HepG2 (cell line): ENCODE measurements around the gene EFCAB8. TPM values are rescaled to one million over a fixed set of nuclear protein-coding genes. Genes with fewer than 3 reads are reported as not detected.
A peak's percentile ranks its signal among the peaks of the same experiment; 100 is the strongest.

Source experiments
- DNMT1 ChIP-seq: sonication (generic); formaldehyde crosslinking; IDR thresholded peaks from 2 replicates; pipeline ENCODE4 v1.5.1; 2020; ENCODE audit warnings: mild to moderate bottlenecking, missing genetic modification reagents
- GPBP1L1 ChIP-seq: sonication (generic); formaldehyde crosslinking; IDR thresholded peaks from 2 replicates; pipeline ENCODE4 v1.5.0; 2020; ENCODE audit warnings: mild to moderate bottlenecking, missing genetic modification reagents
- HHEX ChIP-seq: IDR thresholded peaks from 2 replicates; pipeline ENCODE4 v1.6.1; 2016; ENCODE audit warnings: control low read depth
- HOXA9 ChIP-seq: sonication (generic); formaldehyde crosslinking; IDR thresholded peaks from 2 replicates; pipeline ENCODE4 v1.8.1; 2022; ENCODE audit warnings: missing genetic modification reagents, mild to moderate bottlenecking, moderate library complexity, borderline replicate concordance
- IRF9 ChIP-seq: sonication (generic); formaldehyde crosslinking; IDR thresholded peaks from 2 replicates; pipeline ENCODE4 v1.8.0; 2022; ENCODE audit warnings: missing genetic modification reagents, mild to moderate bottlenecking, borderline replicate concordance
- PAWR ChIP-seq: sonication (generic); formaldehyde crosslinking; IDR thresholded peaks from 2 replicates; pipeline ENCODE4 v1.4.0; 2020; ENCODE audit warnings: missing genetic modification reagents, mild to moderate bottlenecking, borderline replicate concordance
- RAD21 ChIP-seq: fragments of 450-650 bp; formaldehyde crosslinking; IDR thresholded peaks from 2 replicates; pipeline ENCODE4 v1.5.0; 2020; ENCODE audit warnings: mild to moderate bottlenecking
- RARA ChIP-seq: IDR thresholded peaks from 2 replicates; pipeline ENCODE4 v1.6.1; 2016; ENCODE audit warnings: missing genetic modification reagents, missing compliant biosample characterization
- RBFOX2 ChIP-seq: fragments of 200-400 bp; formaldehyde crosslinking; IDR thresholded peaks from 2 replicates; pipeline ENCODE4 v1.6.1; 2017; ENCODE audit warnings: low read depth, mild to moderate bottlenecking, low read length
- RFX5 ChIP-seq: IDR thresholded peaks from 2 replicates; pipeline ENCODE4 v1.6.1; 2011; ENCODE audit warnings: low read depth, low read length, improper control_type of control experiment
- SATB2 ChIP-seq: sonication (generic); formaldehyde crosslinking; IDR thresholded peaks from 2 replicates; pipeline ENCODE4 v1.5.0; 2020; ENCODE audit warnings: missing genetic modification reagents
- STAG1 ChIP-seq: sonication (generic); formaldehyde crosslinking; IDR thresholded peaks from 2 replicates; pipeline ENCODE4 v1.4.0; 2020; ENCODE audit warnings: missing genetic modification reagents
- TCF7 ChIP-seq: sonication (generic); IDR thresholded peaks from 2 replicates; pipeline ENCODE4 v1.6.1; 2016; ENCODE audit warnings: antibody characterized with exemption, low read depth
- TEAD2 ChIP-seq: sonication (generic); formaldehyde crosslinking; IDR thresholded peaks from 2 replicates; pipeline ENCODE4 v1.9.0; 2021; ENCODE audit warnings: missing genetic modification reagents
- ZBTB1 ChIP-seq: sonication (generic); formaldehyde crosslinking; IDR thresholded peaks from 2 replicates; pipeline ENCODE4 v1.4.0; 2020; ENCODE audit warnings: missing genetic modification reagents, borderline replicate concordance
- ZMYM4 ChIP-seq: sonication (generic); formaldehyde crosslinking; IDR thresholded peaks from 2 replicates; pipeline ENCODE4 v1.8.1; 2023; ENCODE audit warnings: mild to moderate bottlenecking, missing genetic modification reagents
- ZNF232 ChIP-seq: sonication (generic); formaldehyde crosslinking; IDR thresholded peaks from 2 replicates; pipeline ENCODE4 v1.4.0; 2020; ENCODE audit warnings: missing genetic modification reagents, borderline replicate concordance
- ZNF296 ChIP-seq: sonication (generic); formaldehyde crosslinking; conservative IDR thresholded peaks from 2 replicates; pipeline ENCODE4 v1.5.0; 2020; ENCODE audit warnings: mild to moderate bottlenecking, missing genetic modification reagents
- ZNF383 ChIP-seq: sonication (generic); formaldehyde crosslinking; IDR thresholded peaks from 2 replicates; pipeline ENCODE4 v1.4.0; 2020; ENCODE audit warnings: missing genetic modification reagents, mild to moderate bottlenecking, borderline replicate concordance
- ZNF503 ChIP-seq: sonication (generic); formaldehyde crosslinking; IDR thresholded peaks from 2 replicates; pipeline ENCODE4 v1.4.0; 2020; ENCODE audit warnings: missing genetic modification reagents
- ZNF569 ChIP-seq: sonication (generic); formaldehyde crosslinking; IDR thresholded peaks from 2 replicates; pipeline ENCODE4 v1.5.0; 2020; ENCODE audit warnings: mild to moderate bottlenecking, missing genetic modification reagents, moderate library complexity, borderline replicate concordance
- ZNF749 ChIP-seq: sonication (generic); formaldehyde crosslinking; IDR thresholded peaks from 2 replicates; pipeline ENCODE4 v1.8.0; 2022; ENCODE audit warnings: mild to moderate bottlenecking, missing genetic modification reagents, moderate library complexity, borderline replicate concordance
- ZXDC ChIP-seq: sonication (generic); formaldehyde crosslinking; IDR thresholded peaks from 2 replicates; pipeline ENCODE4 v1.5.0; 2020; ENCODE audit warnings: mild to moderate bottlenecking, missing genetic modification reagents
- polyA plus RNA-seq, 8 experiments: library from polyadenylated mRNA; depleted of rRNA in 3 of 8; stranded (reverse) in 7 of 8; unstranded in 1 of 8; fragments of >200 nt; fragmentation: Illumina TruSeq in 4 of 8; extraction: Trizol in 4 of 8; gene quantifications; 2 replicates each; pipeline versions ENCODE4 v1.2.1 to v1.2.3, GENCODE V29; 2011 to 2016; ENCODE audit warnings: low read depth in 4 of 8, missing spikeins in 1 of 8, mixed read lengths in 1 of 8; ENCODE audit not compliant: insufficient read depth in 1 of 8
- total RNA-seq, 5 experiments: library from RNA; depleted of rRNA; stranded (reverse); fragments of >200 nt; fragmentation: Illumina TruSeq; extraction: Trizol; gene quantifications; 2 replicates each; pipeline ENCODE4 v1.2.3, GENCODE V29; 2016; ENCODE audit warnings: low read depth in 1 of 5

EFCAB8 gene
- total and polyA plus RNA-seq, 2 of the 13 experiments (the other 11 are each of a cell fraction or from before 2014, with no cell fraction given), result 0.15 to 0.22 TPM

- TF ChIP-seq ZXDC, result peak; percentile 48; the same call in 1 of the 2 replicates
- peak; percentile 23; the same call in 1 of the 2 replicates for TF ChIP-seq IRF9 (CRISPR knock-in tag)
- no peak for TF ChIP-seq ZNF569 (CRISPR knock-in tag)
- TF ChIP-seq ZNF503 (CRISPR knock-in tag), result peak; percentile 91
- peak; percentile 75; the same call in 1 of the 2 replicates for TF ChIP-seq ZNF232 (CRISPR knock-in tag)
- peak; percentile 85 for TF ChIP-seq TCF7
- TF ChIP-seq RAD21, result 0 out of 2 replicates have a peak, but pooled peaks have one; percentile 7
- TF ChIP-seq ZMYM4 (CRISPR knock-in tag), result peak; percentile 91
- TF ChIP-seq TEAD2, result no peak
- TF ChIP-seq ZBTB1 (CRISPR knock-in tag), result no peak
- peak; percentile 27 for TF ChIP-seq STAG1 (CRISPR knock-in tag)
- TF ChIP-seq RFX5, result no peak
- peak; percentile 56; the same call in 1 of the 2 replicates for TF ChIP-seq ZNF749
- TF ChIP-seq RBFOX2, result peak; percentile 72
- TF ChIP-seq ZNF296, result peak; percentile 99
- TF ChIP-seq RARA, result peak; percentile 97
- TF ChIP-seq HOXA9 (CRISPR knock-in tag), result peak; percentile 84; the same call in 1 of the 2 replicates
- no peak for TF ChIP-seq GPBP1L1
- no peak for TF ChIP-seq PAWR (CRISPR knock-in tag)
- TF ChIP-seq SATB2 (CRISPR knock-in tag), result no peak
- no peak; the same call in 1 of the 2 replicates for TF ChIP-seq DNMT1 (CRISPR knock-in tag)
- TF ChIP-seq HHEX (CRISPR knock-in tag), result peak; percentile 68
- no peak for TF ChIP-seq ZNF383
Measured at GRCh38 chr20:33005908-33006775, 147.4 kb downstream of the EFCAB8 start (continued).
